Psoas muscle (tissue), 8 donors: ENCODE data around the gene TBC1D2B. TPM values are rescaled to one million over a fixed set of nuclear protein-coding genes. Genes with fewer than 3 reads are reported as not detected.

ENCODE experiments used
- ATAC-seq, 4 donors: fragments of 200-7000 bp; cut with Tn5 transposase; one replicate each; pipeline ENCODE4 v1.9.1; 2020; ENCODE audit warnings: moderate library complexity in 3 of 4, mild to moderate bottlenecking in 2 of 4
- DNase-seq, 2 donors: peaks; one replicate each; pipeline ENCODE4 v3.0.0-alpha.2; 2020
- H3K27ac ChIP-seq: fragments of 200-600 bp; one replicate; pipeline ENCODE4 v1.8.0; 2022
- H3K27me3 ChIP-seq, 3 donors: fragments of 200-600 bp in 1 of 3; one replicate each; pipeline versions ENCODE4 v1.6.1 to v1.8.0; 2013 to 2022; ENCODE audit warnings: low read length in 2 of 3, mild to moderate bottlenecking in 2 of 3, moderate library complexity in 1 of 3; ENCODE audit not compliant: insufficient read depth in 3 of 3
- H3K36me3 ChIP-seq, 2 donors: fragments of 200-600 bp in 1 of 2; one replicate each; pipeline versions ENCODE4 v1.6.1 to v1.8.0; 2013 to 2022; ENCODE audit warnings: low read depth in 1 of 2, mild to moderate bottlenecking in 1 of 2, moderate library complexity in 1 of 2; ENCODE audit not compliant: insufficient read depth in 1 of 2
- H3K4me1 ChIP-seq: fragments of 200-600 bp; one replicate; pipeline ENCODE4 v1.8.0; 2022
- H3K4me3 ChIP-seq: fragments of 200-600 bp; one replicate; pipeline ENCODE4 v1.8.0; 2022; ENCODE audit warnings: mild to moderate bottlenecking
- H3K9me3 ChIP-seq: fragments of 200-600 bp; one replicate; pipeline ENCODE4 v1.8.0; 2022
- WGBS, 3 donors: extraction: QIAGEN DNeasy Blood & Tissue Kit; methylation state at CpG; one replicate each; pipeline versions ENCODE4 v1.1.6 to v1.1.7; 2013; 5-methylcytosine and 5-hydroxymethylcytosine counted together
- intact Hi-C, 2 donors: fragments of 100-400 bp; cut with DNase I; formaldehyde crosslinking; loops; one replicate each; pipeline versions ENCODE4 v1.11.0 to v1.14.2; 2022
- polyA plus RNA-seq, 3 donors: library from polyadenylated mRNA; stranded (reverse); fragments of 200-250 nt; gene quantifications; one replicate each; pipeline ENCODE4 v1.2.3, GENCODE V29; 2013
- total RNA-seq, 4 donors: library from RNA; stranded (reverse); fragmentation: NEBNext Ultra II Directional in 2 of 4; extraction: Animal tissue kit (Norgen Biotek cat#: 25700) in 2 of 4; gene quantifications; one replicate each; pipeline versions ENCODE4 v1.2.1 to v1.2.4, GENCODE V29; 2021 to 2023
- TF ChIP-seq, protein P1 (sequence below): fragments of 200-600 bp; IDR thresholded peaks from one replicate; pipeline ENCODE4 v1.8.0; 2022; ENCODE audit warnings: antibody characterized with exemption
- donor health status: healthy with polysubstance abuse.
- donor health status: DM: no; HTN: no; CAD: no; lungs with moderate emphysema.
- donor health status: Bipolar disorder and iron deficiency.
- donor health status: healthy.
- donor health status: DM: yes; HTN: yes; CAD: no.
- donor health status: DM: no; HTN: no; CAD: no.
- donor health status: DM: no; HTN: no; CAD: no.
- donor health status: DM: yes; HTN: yes; CAD: no.

The TBC1D2B gene
- total and polyA plus RNA-seq, 7 donors: 2.8 to 11.8 (median 6.8) TPM

DNA sequence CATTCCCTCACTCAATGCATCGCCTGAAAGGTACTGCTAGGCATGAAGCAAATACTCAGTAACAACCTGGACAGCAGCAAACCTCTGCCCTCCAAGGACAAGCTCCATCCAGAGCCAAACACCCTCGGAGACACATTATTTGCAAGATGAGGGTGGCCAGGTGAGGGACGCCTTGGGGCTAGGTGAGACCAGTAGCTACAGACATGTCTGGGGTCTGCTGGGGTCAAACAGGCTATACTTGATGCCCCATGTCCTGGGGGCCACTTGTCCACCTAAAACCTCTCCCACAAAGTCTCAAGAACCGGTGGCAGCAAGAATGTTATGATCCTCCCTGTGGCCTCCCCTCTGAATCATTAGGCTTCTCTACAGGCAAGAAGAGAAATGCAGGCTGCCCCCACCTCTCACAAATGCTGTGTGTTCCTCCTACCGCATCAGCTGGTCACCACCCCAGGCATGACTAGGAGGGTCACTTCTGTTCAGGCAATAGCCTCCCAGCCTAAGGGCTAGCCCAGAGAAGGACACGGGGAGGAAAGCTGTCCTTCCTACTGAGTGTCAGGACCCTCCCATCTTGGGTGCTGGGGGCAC is 54.3 kb downstream of the TBC1D2B start:
- Histone ChIP-seq H3K27ac (peak overlapping the region; percentile 67), H3K9me3 (no peaks in the 10 kb centered on the region), H3K4me3 (no peak overlapping the region), H3K36me3 (peaks cover 0 to 58% of the 10 kb centered on the region in 2 donors), H3K4me1 (peaks cover 23% of the 10 kb centered on the region), H3K27me3 (no peaks in the 10 kb centered on the region)
- WGBS, 3 donors: 80 to 92% (median 82%) methylated on average over 6 of the region's 6 CpGs
- peak in 1 of 4 donors; percentile 3 for ATAC-seq
- intact Hi-C loops: loop anchor here in 1 of 2 donors (5.0 kb wide), 1 partner anchor 44 kb away; no protein-coding TSS in a partner anchor
- no peak for DNase-seq
- TF ChIP-seq, protein P1, sequence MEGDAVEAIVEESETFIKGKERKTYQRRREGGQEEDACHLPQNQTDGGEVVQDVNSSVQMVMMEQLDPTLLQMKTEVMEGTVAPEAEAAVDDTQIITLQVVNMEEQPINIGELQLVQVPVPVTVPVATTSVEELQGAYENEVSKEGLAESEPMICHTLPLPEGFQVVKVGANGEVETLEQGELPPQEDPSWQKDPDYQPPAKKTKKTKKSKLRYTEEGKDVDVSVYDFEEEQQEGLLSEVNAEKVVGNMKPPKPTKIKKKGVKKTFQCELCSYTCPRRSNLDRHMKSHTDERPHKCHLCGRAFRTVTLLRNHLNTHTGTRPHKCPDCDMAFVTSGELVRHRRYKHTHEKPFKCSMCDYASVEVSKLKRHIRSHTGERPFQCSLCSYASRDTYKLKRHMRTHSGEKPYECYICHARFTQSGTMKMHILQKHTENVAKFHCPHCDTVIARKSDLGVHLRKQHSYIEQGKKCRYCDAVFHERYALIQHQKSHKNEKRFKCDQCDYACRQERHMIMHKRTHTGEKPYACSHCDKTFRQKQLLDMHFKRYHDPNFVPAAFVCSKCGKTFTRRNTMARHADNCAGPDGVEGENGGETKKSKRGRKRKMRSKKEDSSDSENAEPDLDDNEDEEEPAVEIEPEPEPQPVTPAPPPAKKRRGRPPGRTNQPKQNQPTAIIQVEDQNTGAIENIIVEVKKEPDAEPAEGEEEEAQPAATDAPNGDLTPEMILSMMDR: no peak

DNA sequence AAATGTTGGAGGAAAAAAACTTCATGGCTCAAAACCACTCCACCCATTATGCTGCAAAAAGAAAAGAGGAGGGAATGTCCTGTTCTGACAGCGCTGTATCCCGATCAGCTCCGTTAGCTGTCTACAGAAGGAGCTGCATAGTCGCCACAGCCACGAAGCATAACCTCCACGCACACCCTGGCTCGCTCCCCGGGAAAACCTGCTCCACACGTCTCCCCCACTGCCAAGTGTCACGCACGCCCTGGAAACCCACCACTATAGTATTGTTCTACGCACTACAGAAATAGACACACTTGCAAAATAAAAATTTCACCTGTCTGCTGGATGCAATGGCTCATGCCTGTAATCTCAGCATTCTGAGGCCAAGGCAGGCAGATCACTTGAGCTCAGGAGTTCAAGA is 55.8 kb downstream of the TBC1D2B start:
- intact Hi-C loops: loop anchor here in 1 of 2 donors (5.0 kb wide), 1 partner anchor 46 kb away; no protein-coding TSS in a partner anchor

DNA sequence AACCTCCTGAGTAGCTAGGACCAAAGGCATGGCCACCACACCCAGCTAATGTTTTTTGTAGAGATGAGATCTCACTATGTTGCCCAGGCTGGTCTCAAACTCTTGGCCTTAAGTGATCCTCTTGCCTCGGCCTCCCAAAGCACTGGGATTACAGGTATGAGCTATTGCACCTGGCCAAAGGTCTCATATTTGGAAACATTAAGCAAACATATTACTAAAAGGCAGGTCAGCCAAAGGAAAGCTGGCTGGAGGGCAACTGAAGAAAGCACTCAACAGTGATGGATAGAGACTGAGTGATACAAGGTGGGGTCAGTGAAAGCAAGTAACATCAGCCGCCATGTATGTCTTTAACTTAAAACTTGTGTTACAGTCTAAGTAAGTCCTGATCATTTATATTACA is 57.5 kb downstream of the TBC1D2B start:
- ATAC-seq (no peak), DNase-seq (no peak)
- no peaks in the 10 kb centered on the region for H3K9me3 ChIP-seq
- intact Hi-C loops: loop anchor here in 1 of 2 donors (5.0 kb wide), 1 partner anchor 47 kb away; no protein-coding TSS in a partner anchor
- no peak overlapping the region for H3K4me3 ChIP-seq
- WGBS, 3 donors: 94 to 100% (median 95%) methylated on average over 2 of the region's 2 CpGs
- peaks cover 0 to 61% of the 10 kb centered on the region in 2 donors for H3K36me3 ChIP-seq
- TF ChIP-seq, protein P1: no peak
- H3K4me1 ChIP-seq: peaks cover 17% of the 10 kb centered on the region
- no peak overlapping the region for H3K27ac ChIP-seq
- no peaks in the 10 kb centered on the region for H3K27me3 ChIP-seq

More for the DNA sequence above, 55.8 kb downstream of the TBC1D2B start:
- Histone ChIP-seq H3K27ac (no peak overlapping the region), H3K9me3 (no peaks in the 10 kb centered on the region), H3K4me3 (no peak overlapping the region), H3K27me3 (no peaks in the 10 kb centered on the region), H3K36me3 (peaks cover 0 to 53% of the 10 kb centered on the region in 2 donors), H3K4me1 (peaks cover 23% of the 10 kb centered on the region)
- WGBS, 3 donors: 79 to 95% (median 80%) methylated on average over 12 of the region's 12 CpGs
- TF ChIP-seq, protein P1: no peak
- no peak for ATAC-seq
- DNase-seq: no peak

DNA sequence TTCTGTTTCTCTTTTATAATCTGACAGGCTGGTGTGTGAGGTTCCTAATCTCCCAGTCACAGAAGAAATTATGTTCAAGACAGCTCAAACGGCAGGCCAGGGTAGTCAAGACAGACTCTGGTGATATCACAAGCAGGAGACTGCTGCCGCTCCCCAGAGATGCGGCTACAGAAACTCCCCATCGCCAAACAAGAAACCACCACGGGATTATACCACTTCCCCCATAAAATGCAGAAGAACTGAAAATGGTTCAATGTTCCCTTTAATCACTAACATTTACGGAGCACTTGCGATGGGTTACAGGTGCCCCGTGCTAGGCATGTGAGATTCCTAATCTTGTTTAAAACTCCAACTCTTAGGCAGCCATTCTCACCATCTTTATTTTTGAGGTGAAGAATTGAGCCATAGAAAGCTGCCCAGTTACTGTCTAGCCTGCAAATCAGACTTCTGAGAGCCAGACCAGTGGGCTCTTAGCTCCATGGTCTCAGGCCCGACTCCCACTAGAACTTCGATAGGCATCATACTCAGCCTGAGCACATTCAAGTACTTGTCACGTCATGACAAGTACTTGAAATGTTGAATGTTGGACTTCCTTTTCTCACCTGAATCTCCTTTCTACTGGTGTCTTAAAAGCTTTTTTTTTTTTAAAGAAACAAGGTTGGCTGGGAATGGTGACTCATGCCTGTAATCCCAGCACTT is 58.4 kb downstream of the TBC1D2B start:
- intact Hi-C loops: no loop called here
- ATAC-seq (no peak), DNase-seq (no peak)
- Histone ChIP-seq H3K4me1 (peaks cover 8% of the 10 kb centered on the region), H3K4me3 (no peak overlapping the region), H3K27ac (no peak overlapping the region), H3K9me3 (no peaks in the 10 kb centered on the region), H3K27me3 (no peaks in the 10 kb centered on the region), H3K36me3 (peaks cover 0 to 67% of the 10 kb centered on the region in 2 donors)
- TF ChIP-seq, protein P1: no peak
- 70 to 85% (median 79%) methylated on average over 11 of the region's 11 CpGs for WGBS, 3 donors
